T-helper 2 cell treated with Interferon-gamma antibody and Interleukin-4, amounts not matched to agents 100 ng/mL and 5 ng/mL, for 36 hours (primary cell): Measurements from ENCODE around the gene CA10. TPM values are rescaled to one million over a fixed set of nuclear protein-coding genes. Genes with fewer than 3 reads are reported as not detected.

Source experiments
- intact Hi-C: fragments of 100-400 bp; cut with micrococcal nuclease; formaldehyde crosslinking; loops from one replicate; pipeline ENCODE4 v1.15.1; 2023
- total RNA-seq: library from RNA; stranded (reverse); gene quantifications from 2 replicates; pipeline ENCODE4 v1.2.3, GENCODE V29; 2022

CA10 gene
- not detected in 2 replicates for total RNA-seq

GRCh38 chr17:52158450-52159042 lies at the start of gene CA10:
Gene CA10, minus strand, starts transcription at chr17:52158714.
- intact Hi-C loops, result no loop called here

- intact Hi-C loops, result no loop called here
These were observed 49.3 kb upstream of the CA10 start for GRCh38 chr17:52207796-52208195.

GRCh38 chr17:52202520-52203080 lies 44.1 kb upstream of the CA10 start:
- intact Hi-C loops, result no loop called here

- intact Hi-C loops, result no loop called here
These were observed 43.4 kb upstream of the CA10 start for GRCh38 chr17:52201767-52202519.

- intact Hi-C loops, result no loop called here
These were observed 33.0 kb upstream of the CA10 start for GRCh38 chr17:52191491-52191890.

- intact Hi-C loops, result no loop called here
These were observed 23.3 kb upstream of the CA10 start for GRCh38 chr17:52181782-52182181.

- intact Hi-C loops, result no loop called here
These were observed 19.5 kb upstream of the CA10 start for GRCh38 chr17:52178012-52178411.

GRCh38 chr17:52170963-52171572 lies 12.6 kb upstream of the CA10 start:
- intact Hi-C loops, result no loop called here

- intact Hi-C loops, result no loop called here
These were observed 1.6 kb upstream of the CA10 start for GRCh38 chr17:52160136-52160567.

- intact Hi-C loops, result no loop called here
These were observed 977 bp upstream of the CA10 start for GRCh38 chr17:52159246-52160135.

GRCh38 chr17:52157603-52158449 lies 688 bp downstream of the CA10 start:
- intact Hi-C loops, result no loop called here

GRCh38 chr17:52156576-52157570 lies 1.6 kb downstream of the CA10 start:
- intact Hi-C loops, result no loop called here

- intact Hi-C loops, result no loop called here
These were observed 3.2 kb downstream of the CA10 start for GRCh38 chr17:52155301-52155700.

- intact Hi-C loops, result no loop called here
These were observed 4.0 kb downstream of the CA10 start for GRCh38 chr17:52154466-52154865.

GRCh38 chr17:52150935-52151334 lies 7.6 kb downstream of the CA10 start:
- intact Hi-C loops, result no loop called here

- intact Hi-C loops, result no loop called here
These were observed 8.9 kb downstream of the CA10 start for GRCh38 chr17:52149626-52150025.

- intact Hi-C loops, result no loop called here
These were observed 9.6 kb downstream of the CA10 start for GRCh38 chr17:52148969-52149351.

- intact Hi-C loops, result no loop called here
These were observed 10.1 kb downstream of the CA10 start for GRCh38 chr17:52148288-52148968.

GRCh38 chr17:52147872-52148271 lies 10.6 kb downstream of the CA10 start:
- intact Hi-C loops, result no loop called here
